Kidney (tissue), 14 donors: ENCODE measurements around the gene ALX3. TPM values are rescaled to one million over a fixed set of nuclear protein-coding genes. Genes with fewer than 3 reads are reported as not detected.
A peak's percentile ranks its signal among the peaks of the same experiment; 100 is the strongest.

Source experiments
- DNase-seq, 5 donors: peaks; one replicate each; pipeline ENCODE4 v3.0.0-alpha.2; 2013 to 2020
- FAIRE-seq: peaks from 2 replicates; lab custom pipeline; 2012; peaks lifted over from hg19 to GRCh38; lab: Jason Lieb, UNC
- H3K27ac ChIP-seq, 2 donors: one replicate each; pipeline ENCODE4 v1.7.0; 2013; ENCODE audit warnings: low read depth in 2 of 2, low read length in 2 of 2, inconsistent platforms in 1 of 2
- H3K27me3 ChIP-seq: one replicate; pipeline ENCODE4 v1.7.1; 2013; ENCODE audit warnings: low read length, inconsistent platforms; ENCODE audit not compliant: control insufficient read depth, insufficient read depth
- H3K36me3 ChIP-seq, 3 donors: one replicate each; pipeline versions ENCODE4 v1.7.0 to v1.7.1; 2013; ENCODE audit warnings: low read length in 3 of 3, control low read depth in 1 of 3, inconsistent platforms in 1 of 3; ENCODE audit not compliant: insufficient read depth in 3 of 3, control insufficient read depth in 2 of 3
- H3K4me1 ChIP-seq, 3 donors: one replicate each; pipeline versions ENCODE4 v1.7.0 to v1.7.1; 2013; ENCODE audit warnings: low read length in 3 of 3, inconsistent platforms in 1 of 3, low read depth in 1 of 3; ENCODE audit not compliant: control insufficient read depth in 2 of 3, insufficient read depth in 2 of 3
- H3K4me3 ChIP-seq, 3 donors: one replicate each; pipeline versions ENCODE4 v1.7.0 to v1.8.1; 2013; ENCODE audit warnings: low read length in 3 of 3, control low read depth in 1 of 3, inconsistent platforms in 1 of 3
- H3K9ac ChIP-seq, 3 donors: one replicate each; pipeline versions ENCODE4 v1.7.0 to v1.7.1; 2013; ENCODE audit warnings: low read length in 3 of 3, control low read depth in 1 of 3, inconsistent platforms in 1 of 3
- H3K9me3 ChIP-seq, 3 donors: one replicate each; pipeline versions ENCODE4 v1.7.0 to v1.7.1; 2013; ENCODE audit warnings: low read length in 3 of 3, control low read depth in 1 of 3, inconsistent platforms in 1 of 3; ENCODE audit not compliant: control insufficient read depth in 2 of 3, insufficient read depth in 1 of 3
- CTCF ChIP-seq: IDR thresholded peaks from 3 replicates; pipeline ENCODE4 v1.5.1; 2012; ENCODE audit warnings: mild to moderate bottlenecking, moderate library complexity, borderline replicate concordance; ENCODE audit not compliant: insufficient read depth; ENCODE audit errors: extremely low read depth
- intact Hi-C: fragments of 100-400 bp; cut with DNase I; formaldehyde crosslinking; loops from one replicate; pipeline ENCODE4 v1.11.1; 2022
- polyA plus RNA-seq: library from polyadenylated mRNA; stranded (reverse); fragments of 350-450 nt; fragmentation: Illumina TruSeq; extraction: RNeasy Lipid Tissue Mini Kit (QIAGEN cat#74804); gene quantifications from one replicate; pipeline ENCODE4 v1.2.3, GENCODE V29; 2014; ENCODE audit warnings: low read depth, low replicate concordance; ENCODE audit not compliant: insufficient read depth
- total RNA-seq: library from RNA; stranded (reverse); fragmentation: NEBNext Ultra II Directional; extraction: Animal tissue kit (Norgen Biotek cat#: 25700); gene quantifications from one replicate; pipeline ENCODE4 v1.2.1, GENCODE V29; 2021
- donor health status: control.
- donor health status: control.
- donor health status: control.
- donor health status: control.
- donor health status: control.
- donor health status: DM: yes; HTN: yes; CAD: no.
- donor health status: Normal renal cell carcinoma (clear cell type).

ALX3 gene
- total and polyA plus RNA-seq, 2 donors from 2014 or later, result not detected

- intact Hi-C loops, result no loop called here
- no peak for TF ChIP-seq CTCF
- DNase-seq (peak in 1 of 5 donors; percentile 54), FAIRE-seq (no peak)
- no peaks in the 10 kb centered on the region for H3K4me1 ChIP-seq
- no peaks in the 10 kb centered on the region for H3K36me3 ChIP-seq
- H3K9me3 ChIP-seq, result no peaks in the 10 kb centered on the region
- H3K27me3 ChIP-seq, result no peaks in the 10 kb centered on the region
- no peak overlapping the region for H3K9ac ChIP-seq
- H3K27ac ChIP-seq, result no peak overlapping the region
- no peak overlapping the region for H3K4me3 ChIP-seq
Observed at GRCh38 chr1:110098222-110099026, 28.0 kb upstream of the ALX3 start.

GRCh38 chr1:110097507-110098221 is 27.2 kb upstream of the ALX3 start:
- Histone ChIP-seq H3K27me3 (no peaks in the 10 kb centered on the region), H3K4me3 (no peak overlapping the region), H3K27ac (no peak overlapping the region), H3K9ac (no peak overlapping the region), H3K9me3 (no peaks in the 10 kb centered on the region), H3K36me3 (no peaks in the 10 kb centered on the region), H3K4me1 (no peaks in the 10 kb centered on the region)
- intact Hi-C loops, result no loop called here
- no peak for TF ChIP-seq CTCF
- FAIRE-seq (no peak), DNase-seq (no peak)

GRCh38 chr1:110094931-110095654 is 24.6 kb upstream of the ALX3 start:
- no peaks in the 10 kb centered on the region for H3K9me3 ChIP-seq
- no peaks in the 10 kb centered on the region for H3K36me3 ChIP-seq
- H3K27me3 ChIP-seq, result no peaks in the 10 kb centered on the region
- FAIRE-seq, result no peak
- no peak overlapping the region for H3K27ac ChIP-seq
- TF ChIP-seq CTCF, result no peak
- no peaks in the 10 kb centered on the region for H3K4me1 ChIP-seq
- no peak for DNase-seq
- H3K4me3 ChIP-seq, result no peak overlapping the region
- intact Hi-C loops, result no loop called here
- H3K9ac ChIP-seq, result no peak overlapping the region
